GM23248 (cell line): Measurements from ENCODE around the gene MYO1D. TPM values are rescaled to one million over a fixed set of nuclear protein-coding genes. Genes with fewer than 3 reads are reported as not detected.

Experiments used
- DNase-seq: peaks from one replicate; pipeline ENCODE4 v3.0.0-alpha.2; 2015
- H2AFZ ChIP-seq: fragments of 200-600 bp; sonication (generic); 2 replicates; pipeline ENCODE4 v1.6.1; 2016; ENCODE audit warnings: antibody characterized with exemption
- H3F3A ChIP-seq: fragments of 200-600 bp; sonication (generic); 2 replicates; pipeline ENCODE4 v1.6.1; 2016; ENCODE audit warnings: mild to moderate bottlenecking, antibody characterized with exemption, mixed run types; ENCODE audit not compliant: insufficient read depth
- H3K27ac ChIP-seq: fragments of 200-600 bp; sonication (generic); 2 replicates; pipeline ENCODE4 v1.5.1; 2016; ENCODE audit warnings: mild to moderate bottlenecking
- H3K27me3 ChIP-seq: fragments of 200-600 bp; sonication (generic); replicated peaks from 2 replicates; pipeline ENCODE4 v1.6.1; 2016; ENCODE audit warnings: mild to moderate bottlenecking; ENCODE audit not compliant: insufficient read depth
- H3K36me3 ChIP-seq: fragments of 200-600 bp; sonication (generic); 2 replicates; pipeline ENCODE4 v1.6.1; 2016; ENCODE audit warnings: low read depth, mild to moderate bottlenecking
- H3K4me1 ChIP-seq: fragments of 200-600 bp; sonication (generic); 2 replicates; pipeline ENCODE4 v1.6.1; 2016; ENCODE audit warnings: mild to moderate bottlenecking; ENCODE audit not compliant: insufficient read depth
- H3K4me2 ChIP-seq: fragments of 200-600 bp; sonication (generic); one replicate; pipeline ENCODE4 v1.6.1; 2016; ENCODE audit warnings: mild to moderate bottlenecking; ENCODE audit not compliant: unreplicated experiment
- H3K4me3 ChIP-seq: fragments of 200-600 bp; sonication (generic); 2 replicates; pipeline ENCODE4 v1.5.1; 2016; ENCODE audit warnings: mild to moderate bottlenecking
- H3K79me2 ChIP-seq: fragments of 200-600 bp; sonication (generic); 2 replicates; pipeline ENCODE4 v1.6.1; 2016; ENCODE audit warnings: mild to moderate bottlenecking; ENCODE audit not compliant: insufficient read depth
- H3K9ac ChIP-seq: fragments of 200-600 bp; sonication (generic); 2 replicates; pipeline ENCODE4 v1.6.1; 2016; ENCODE audit warnings: mild to moderate bottlenecking
- H3K9me2 ChIP-seq: fragments of 200-600 bp; sonication (generic); 2 replicates; pipeline ENCODE4 v1.6.1; 2016; ENCODE audit warnings: mixed run types, mild to moderate bottlenecking, moderate library complexity; ENCODE audit not compliant: insufficient read depth
- H3K9me3 ChIP-seq: fragments of 200-600 bp; sonication (generic); one replicate; pipeline ENCODE4 v1.6.1; 2017; ENCODE audit warnings: low read depth
- H4K20me1 ChIP-seq: fragments of 200-600 bp; sonication (generic); 2 replicates; pipeline ENCODE4 v1.6.0; 2016; ENCODE audit not compliant: insufficient read depth
- EZH2 ChIP-seq: fragments of 200-600 bp; sonication (generic); IDR thresholded peaks from 2 replicates; pipeline ENCODE4 v1.6.1; 2018; ENCODE audit warnings: antibody characterized with exemption, mild to moderate bottlenecking; ENCODE audit not compliant: insufficient read depth, poor library complexity, severe bottlenecking
- EZH2phosphoT487 ChIP-seq: fragments of 200-600 bp; sonication (generic); IDR thresholded peaks from 2 replicates; pipeline ENCODE4 v1.6.1; 2018; ENCODE audit warnings: antibody characterized with exemption, moderate library complexity, mild to moderate bottlenecking, low read depth; ENCODE audit not compliant: insufficient read depth
- WGBS, 2 experiments: methylation state at CpG; one replicate each; pipeline ENCODE4 v1.1.6; 2015 to 2017; ENCODE audit warnings: low lambda C conversion rate in 2 of 2, low coverage in 1 of 2; ENCODE audit errors: missing lambda C conversion rate in 2 of 2; 5-methylcytosine and 5-hydroxymethylcytosine counted together
- in situ Hi-C: fragments of 300-500 bp; cut with MboI; formaldehyde crosslinking; loops from 2 replicates; pipeline ENCODE4 v1.15.0; 2020
- polyA plus RNA-seq: library from polyadenylated mRNA; unstranded; fragments of >200 nt; fragmentation: Nextera tagmentation; extraction: Ambion mirVana; gene quantifications from 2 replicates; pipeline ENCODE4 v1.2.1, GENCODE V29; 2016
- total RNA-seq: library from RNA; depleted of rRNA; stranded (reverse); fragments of >200 nt; shearing (Covaris generic); gene quantifications from 2 replicates; pipeline ENCODE4 v1.2.3, GENCODE V29; 2014

Gene MYO1D
- total and polyA plus RNA-seq, 2 experiments from 2014 or later: 54.1 to 99.5 TPM

- 96 to 98% methylated on average over 1 of the region's 1 CpG for WGBS, 2 experiments
- H3K79me2 ChIP-seq: peaks cover 87% of the 10 kb centered on the region
- peak; percentile 36 for DNase-seq
- in situ Hi-C loops: no loop called here
- H3K4me3 ChIP-seq: no peak overlapping the region
- H2AFZ ChIP-seq: no peak overlapping the region
- no peak overlapping the region for H3K9ac ChIP-seq
- H3K9me3 ChIP-seq: no peaks in the 10 kb centered on the region
- no peaks in the 10 kb centered on the region for H3K27me3 ChIP-seq
- H3K36me3 ChIP-seq: no peaks in the 10 kb centered on the region
- peak overlapping the region; percentile 49 for H3K4me2 ChIP-seq
- no peaks in the 10 kb centered on the region; the same call in 1 of the 2 replicates for H4K20me1 ChIP-seq
- H3K9me2 ChIP-seq: 0 out of 2 replicates have a peak, but pooled peaks cover 4% of the 10 kb centered on the region
- no peak overlapping the region for H3K27ac ChIP-seq
- TF ChIP-seq EZH2phosphoT487 (no peak), EZH2 (no peak)
- H3K4me1 ChIP-seq: peaks cover 16% of the 10 kb centered on the region; the same call in 1 of the 2 replicates
- H3F3A ChIP-seq: peaks cover 20% of the 10 kb centered on the region; the same call in 1 of the 2 replicates
These were observed 22.7 kb downstream of the MYO1D start for GRCh38 chr17:32854207-32854606.

- H3K27ac ChIP-seq: no peak overlapping the region
- H3K4me3 ChIP-seq: no peak overlapping the region
- no peak overlapping the region for H2AFZ ChIP-seq
- peak; percentile 43 for DNase-seq
- in situ Hi-C loops: no loop called here
- H3K9ac ChIP-seq: no peak overlapping the region
- H3K79me2 ChIP-seq: peaks cover 86% of the 10 kb centered on the region
- peaks cover 16% of the 10 kb centered on the region; the same call in 1 of the 2 replicates for H3K4me1 ChIP-seq
- H3K36me3 ChIP-seq: no peaks in the 10 kb centered on the region
- H3K9me2 ChIP-seq: 0 out of 2 replicates have a peak, but pooled peaks cover 4% of the 10 kb centered on the region
- 89 to 91% methylated on average over 3 of the region's 3 CpGs for WGBS, 2 experiments
- H3K4me2 ChIP-seq: no peak overlapping the region
- H3K9me3 ChIP-seq: no peaks in the 10 kb centered on the region
- TF ChIP-seq EZH2 (no peak), EZH2phosphoT487 (no peak)
- H4K20me1 ChIP-seq: no peaks in the 10 kb centered on the region; the same call in 1 of the 2 replicates
- H3K27me3 ChIP-seq: no peaks in the 10 kb centered on the region
- H3F3A ChIP-seq: peaks cover 20% of the 10 kb centered on the region; the same call in 1 of the 2 replicates
These were observed 24.1 kb downstream of the MYO1D start for GRCh38 chr17:32852811-32853210.

DNA sequence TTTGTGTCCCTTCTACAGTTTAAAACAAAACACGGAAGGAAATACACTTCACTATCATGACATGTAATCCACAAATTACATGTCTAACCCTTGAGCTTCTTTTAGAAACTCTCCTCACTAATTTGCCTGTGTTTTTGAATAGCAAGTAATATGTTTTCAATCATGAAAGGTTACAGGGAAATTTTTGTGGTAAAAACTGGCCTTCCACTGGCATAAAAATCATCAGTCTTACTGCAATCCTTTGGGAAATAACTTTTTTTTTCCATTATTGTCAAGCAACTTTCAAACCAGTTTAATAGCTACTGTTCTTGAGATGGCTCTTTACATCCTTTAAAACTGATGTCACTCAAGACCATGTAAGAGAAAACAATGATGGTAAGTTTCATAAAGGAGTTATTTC, 27.0 kb downstream of the MYO1D start:
- peaks cover 16% of the 10 kb centered on the region; the same call in 1 of the 2 replicates for H3F3A ChIP-seq
- peak; percentile 60 for DNase-seq
- H3K27ac ChIP-seq: no peak overlapping the region
- in situ Hi-C loops: no loop called here
- no peaks in the 10 kb centered on the region; the same call in 1 of the 2 replicates for H4K20me1 ChIP-seq
- no peak for TF ChIP-seq EZH2
- no peak for TF ChIP-seq EZH2phosphoT487
- no peak overlapping the region for H2AFZ ChIP-seq
- no peaks in the 10 kb centered on the region for H3K27me3 ChIP-seq
- no peak overlapping the region for H3K9ac ChIP-seq
- H3K9me3 ChIP-seq: no peaks in the 10 kb centered on the region
- H3K4me1 ChIP-seq: peaks cover 16% of the 10 kb centered on the region; the same call in 1 of the 2 replicates
- no peaks in the 10 kb centered on the region for H3K36me3 ChIP-seq
- H3K4me3 ChIP-seq: no peak overlapping the region
- H3K4me2 ChIP-seq: no peak overlapping the region
- peaks cover 88% of the 10 kb centered on the region for H3K79me2 ChIP-seq
- 0 out of 2 replicates have a peak, but pooled peaks cover 4% of the 10 kb centered on the region for H3K9me2 ChIP-seq
- WGBS, 2 experiments: 11 to 27% methylated on average over 1 of the region's 1 CpG

GRCh38 chr17:32847977-32848376, 28.9 kb downstream of the MYO1D start:
- Histone ChIP-seq H3K4me3 (no peak overlapping the region), H3F3A (no peaks in the 10 kb centered on the region), H2AFZ (no peak overlapping the region), H3K9me3 (no peaks in the 10 kb centered on the region), H3K9me2 (no peaks in the 10 kb centered on the region), H3K79me2 (peaks cover 83% of the 10 kb centered on the region), H3K4me2 (no peak overlapping the region), H3K27me3 (no peaks in the 10 kb centered on the region), H4K20me1 (peaks cover 3% of the 10 kb centered on the region; the same call in 1 of the 2 replicates), H3K27ac (no peak overlapping the region), H3K9ac (no peak overlapping the region), H3K4me1 (0 out of 2 replicates have a peak, but pooled peaks cover 2% of the 10 kb centered on the region), H3K36me3 (no peaks in the 10 kb centered on the region)
- WGBS, 2 experiments: 55 to 64% methylated on average over 2 of the region's 2 CpGs
- DNase-seq: no peak
- in situ Hi-C loops: no loop called here
- TF ChIP-seq EZH2phosphoT487 (no peak), EZH2 (no peak)

DNA sequence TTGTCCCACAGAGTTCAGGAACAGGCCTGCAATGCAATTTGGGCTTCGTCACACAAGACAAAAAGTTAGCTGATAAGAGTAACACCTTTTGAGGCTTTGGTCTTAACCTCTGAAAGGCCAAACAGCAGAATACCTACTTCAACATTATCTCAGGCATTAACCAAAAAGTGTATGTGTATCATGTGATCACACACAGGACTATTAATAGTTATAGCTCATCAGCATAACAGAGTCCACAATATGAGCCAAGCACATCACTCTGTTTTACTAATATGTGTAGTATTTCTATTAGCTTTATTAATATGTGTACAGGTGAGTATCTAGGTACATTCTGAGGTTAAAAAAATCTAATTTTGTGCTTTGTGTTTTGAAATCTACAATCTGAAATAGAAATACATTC, 30.8 kb downstream of the MYO1D start:
- WGBS, 2 experiments: 96 to 100% methylated on average over 1 of the region's 1 CpG
- Histone ChIP-seq H3K9me2 (no peaks in the 10 kb centered on the region), H3K9ac (no peak overlapping the region), H3K27me3 (no peaks in the 10 kb centered on the region), H3K79me2 (peaks cover 82% of the 10 kb centered on the region), H3K4me1 (no peaks in the 10 kb centered on the region), H4K20me1 (peaks cover 3% of the 10 kb centered on the region; the same call in 1 of the 2 replicates), H3K36me3 (no peaks in the 10 kb centered on the region), H3K4me3 (no peak overlapping the region), H2AFZ (no peak overlapping the region), H3K9me3 (no peaks in the 10 kb centered on the region), H3K27ac (no peak overlapping the region), H3K4me2 (no peak overlapping the region), H3F3A (no peaks in the 10 kb centered on the region)
- TF ChIP-seq EZH2phosphoT487 (no peak), EZH2 (no peak)
- in situ Hi-C loops: no loop called here
- no peak for DNase-seq
